HepG2 (cell line): Measurements from ENCODE around the gene PKM. TPM values are rescaled to one million over a fixed set of nuclear protein-coding genes. Genes with fewer than 3 reads are reported as not detected.

ENCODE experiments used
- CEBPZ ChIP-seq: IDR thresholded peaks from 2 replicates; pipeline ENCODE4 v1.6.1; 2012; ENCODE audit warnings: low read length, improper control_type of control experiment
- CENPT ChIP-seq: sonication (generic); formaldehyde crosslinking; IDR thresholded peaks from 2 replicates; pipeline ENCODE4 v1.8.0; 2022; ENCODE audit warnings: low read depth, mild to moderate bottlenecking, moderate library complexity, missing genetic modification reagents
- CREBL2 ChIP-seq: sonication (generic); formaldehyde crosslinking; IDR thresholded peaks from 2 replicates; pipeline ENCODE4 v1.8.1; 2023; ENCODE audit warnings: missing genetic modification reagents, mild to moderate bottlenecking, borderline replicate concordance
- FOXA1 ChIP-seq, 2 experiments: fragments of 450-650 bp in 1 of 2; sonication (generic) in 1 of 2; formaldehyde crosslinking in 1 of 2; IDR thresholded peaks; 2 replicates each; pipeline versions ENCODE4 v1.4.0 to v1.6.1; 2016 to 2020; ENCODE audit warnings: missing genetic modification reagents in 1 of 2
- GRHL1 ChIP-seq: sonication (generic); formaldehyde crosslinking; conservative IDR thresholded peaks from 2 replicates; pipeline ENCODE4 v1.8.0; 2022; ENCODE audit warnings: missing genetic modification reagents
- JUNB ChIP-seq: sonication (generic); formaldehyde crosslinking; IDR thresholded peaks from 2 replicates; pipeline ENCODE4 v1.8.0; 2022; ENCODE audit warnings: missing genetic modification reagents, mild to moderate bottlenecking, borderline replicate concordance
- MLLT10 ChIP-seq: sonication (generic); formaldehyde crosslinking; IDR thresholded peaks from 2 replicates; pipeline ENCODE4 v1.4.0; 2020; ENCODE audit warnings: missing genetic modification reagents
- NFYB ChIP-seq: sonication (generic); formaldehyde crosslinking; IDR thresholded peaks from 2 replicates; pipeline ENCODE4 v1.4.0; 2020; ENCODE audit warnings: missing genetic modification reagents
- RFX1 ChIP-seq: fragments of 450-650 bp; IDR thresholded peaks from 2 replicates; pipeline ENCODE4 v1.6.1; 2017
- SALL2 ChIP-seq: sonication (generic); formaldehyde crosslinking; IDR thresholded peaks from 2 replicates; pipeline ENCODE4 v1.8.1; 2023; ENCODE audit warnings: mild to moderate bottlenecking, missing genetic modification reagents, inconsistent platforms
- ZFX ChIP-seq: sonication (generic); formaldehyde crosslinking; IDR thresholded peaks from 2 replicates; pipeline ENCODE4 v1.4.0; 2020; ENCODE audit warnings: mild to moderate bottlenecking, low read depth, missing genetic modification reagents, moderate library complexity
- ZNF234 ChIP-seq: sonication (generic); formaldehyde crosslinking; conservative IDR thresholded peaks from 2 replicates; pipeline ENCODE4 v1.5.1; 2020; ENCODE audit warnings: mild to moderate bottlenecking, missing genetic modification reagents
- ZNF331 ChIP-seq: sonication (generic); formaldehyde crosslinking; IDR thresholded peaks from 2 replicates; pipeline ENCODE4 v1.4.0; 2020; ENCODE audit warnings: missing genetic modification reagents
- polyA plus RNA-seq, 8 experiments: library from polyadenylated mRNA; depleted of rRNA in 3 of 8; stranded (reverse) in 7 of 8; unstranded in 1 of 8; fragments of >200 nt; fragmentation: Illumina TruSeq in 4 of 8; extraction: Trizol in 4 of 8; gene quantifications; 2 replicates each; pipeline versions ENCODE4 v1.2.1 to v1.2.3, GENCODE V29; 2011 to 2016; ENCODE audit warnings: low read depth in 4 of 8, missing spikeins in 1 of 8, mixed read lengths in 1 of 8; ENCODE audit not compliant: insufficient read depth in 1 of 8
- total RNA-seq, 5 experiments: library from RNA; depleted of rRNA; stranded (reverse); fragments of >200 nt; fragmentation: Illumina TruSeq; extraction: Trizol; gene quantifications; 2 replicates each; pipeline ENCODE4 v1.2.3, GENCODE V29; 2016; ENCODE audit warnings: low read depth in 1 of 5
- TF ChIP-seq, protein P1 (sequence below): sonication (generic); formaldehyde crosslinking; IDR thresholded peaks from 2 replicates; pipeline ENCODE4 v1.4.0; 2020; ENCODE audit warnings: missing genetic modification reagents
- TF ChIP-seq, protein P2 (sequence below): sonication (generic); formaldehyde crosslinking; IDR thresholded peaks from 2 replicates; pipeline ENCODE4 v1.9.0; 2022; ENCODE audit warnings: low read depth, missing genetic modification reagents

The PKM gene
- total and polyA plus RNA-seq, 2 of the 13 experiments (the other 11 are each of a cell fraction or from before 2014, with no cell fraction given): 488 to 780 TPM

DNA sequence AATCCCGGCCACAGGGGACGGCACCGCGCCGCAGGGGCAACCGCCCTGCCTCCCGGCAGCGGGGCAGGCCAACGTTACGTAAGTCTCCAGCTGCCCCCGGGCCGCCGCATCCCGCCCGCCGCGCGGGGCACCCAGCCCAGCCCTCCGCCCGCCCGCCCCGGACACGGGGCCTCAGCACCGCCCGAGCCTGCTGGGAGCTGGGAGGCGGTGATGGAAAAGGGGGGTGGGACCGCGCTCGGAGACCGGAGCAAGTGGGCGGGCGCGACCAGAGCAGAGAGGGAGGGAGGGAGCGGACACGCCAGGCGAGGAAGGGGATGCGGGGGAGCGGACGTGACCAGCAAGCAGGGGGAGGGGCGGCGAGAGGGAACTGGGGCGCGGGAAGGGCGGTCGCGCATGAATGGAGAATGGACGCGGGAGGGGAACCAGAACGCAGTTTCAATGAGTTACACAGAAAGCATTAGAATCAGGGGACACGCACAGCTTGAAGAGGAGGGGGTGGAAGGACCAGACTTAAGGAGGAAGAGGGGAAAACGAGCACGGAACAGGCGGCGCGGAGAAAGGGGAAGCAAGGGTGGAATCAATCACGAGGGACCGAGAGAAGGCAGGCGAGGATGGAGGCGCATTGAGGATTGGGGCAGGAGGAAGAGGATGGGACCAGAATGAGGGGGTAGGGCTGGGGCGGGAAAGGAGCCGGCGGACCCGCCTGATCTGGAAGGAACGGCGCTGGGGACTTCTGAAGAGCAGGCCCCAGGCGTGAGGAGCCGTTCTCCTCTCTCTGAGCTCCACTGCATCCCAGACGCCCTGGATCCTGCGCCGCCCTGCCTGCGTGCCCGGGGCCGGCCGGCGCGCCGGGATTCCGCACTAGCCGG is 559 bp downstream of the PKM start (continued):
- TF ChIP-seq, protein P1, sequence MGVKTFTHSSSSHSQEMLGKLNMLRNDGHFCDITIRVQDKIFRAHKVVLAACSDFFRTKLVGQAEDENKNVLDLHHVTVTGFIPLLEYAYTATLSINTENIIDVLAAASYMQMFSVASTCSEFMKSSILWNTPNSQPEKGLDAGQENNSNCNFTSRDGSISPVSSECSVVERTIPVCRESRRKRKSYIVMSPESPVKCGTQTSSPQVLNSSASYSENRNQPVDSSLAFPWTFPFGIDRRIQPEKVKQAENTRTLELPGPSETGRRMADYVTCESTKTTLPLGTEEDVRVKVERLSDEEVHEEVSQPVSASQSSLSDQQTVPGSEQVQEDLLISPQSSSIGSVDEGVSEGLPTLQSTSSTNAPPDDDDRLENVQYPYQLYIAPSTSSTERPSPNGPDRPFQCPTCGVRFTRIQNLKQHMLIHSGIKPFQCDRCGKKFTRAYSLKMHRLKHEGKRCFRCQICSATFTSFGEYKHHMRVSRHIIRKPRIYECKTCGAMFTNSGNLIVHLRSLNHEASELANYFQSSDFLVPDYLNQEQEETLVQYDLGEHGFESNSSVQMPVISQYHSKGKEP (CRISPR knock-in tag): no peak
- TF ChIP-seq CREBL2 (no peak), ZNF234 (no peak), MLLT10 (CRISPR knock-in tag) (no peak), SALL2 (CRISPR knock-in tag) (peak; percentile 59; the same call in 1 of the 2 replicates), FOXA1 (IDR thresholded peaks at IDR 0.05) (no peak), FOXA1 (CRISPR knock-in tag; IDR thresholded peaks at IDR 0.05) (no peak), NFYB (CRISPR knock-in tag) (no peak), GRHL1 (CRISPR knock-in tag) (no peak), ZFX (CRISPR knock-in tag) (peak; percentile 82), RFX1 (no peak), CENPT (CRISPR knock-in tag) (no peak), JUNB (no peak), ZNF331 (CRISPR knock-in tag) (no peak), CEBPZ (no peak)
- TF ChIP-seq, protein P2, sequence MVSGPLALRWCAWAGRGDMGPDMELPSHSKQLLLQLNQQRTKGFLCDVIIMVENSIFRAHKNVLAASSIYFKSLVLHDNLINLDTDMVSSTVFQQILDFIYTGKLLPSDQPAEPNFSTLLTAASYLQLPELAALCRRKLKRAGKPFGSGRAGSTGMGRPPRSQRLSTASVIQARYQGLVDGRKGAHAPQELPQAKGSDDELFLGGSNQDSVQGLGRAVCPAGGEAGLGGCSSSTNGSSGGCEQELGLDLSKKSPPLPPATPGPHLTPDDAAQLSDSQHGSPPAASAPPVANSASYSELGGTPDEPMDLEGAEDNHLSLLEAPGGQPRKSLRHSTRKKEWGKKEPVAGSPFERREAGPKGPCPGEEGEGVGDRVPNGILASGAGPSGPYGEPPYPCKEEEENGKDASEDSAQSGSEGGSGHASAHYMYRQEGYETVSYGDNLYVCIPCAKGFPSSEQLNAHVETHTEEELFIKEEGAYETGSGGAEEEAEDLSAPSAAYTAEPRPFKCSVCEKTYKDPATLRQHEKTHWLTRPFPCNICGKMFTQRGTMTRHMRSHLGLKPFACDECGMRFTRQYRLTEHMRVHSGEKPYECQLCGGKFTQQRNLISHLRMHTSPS (CRISPR knock-in tag): no peak
